ENCODE results near the gene MYL12A.
"Not testable (repeated sequence)": the region's sequence is repeated elsewhere in the genome, so short reads cannot be mapped to it uniquely, and the experiment has no call there.

Gene MYL12A

DNA sequence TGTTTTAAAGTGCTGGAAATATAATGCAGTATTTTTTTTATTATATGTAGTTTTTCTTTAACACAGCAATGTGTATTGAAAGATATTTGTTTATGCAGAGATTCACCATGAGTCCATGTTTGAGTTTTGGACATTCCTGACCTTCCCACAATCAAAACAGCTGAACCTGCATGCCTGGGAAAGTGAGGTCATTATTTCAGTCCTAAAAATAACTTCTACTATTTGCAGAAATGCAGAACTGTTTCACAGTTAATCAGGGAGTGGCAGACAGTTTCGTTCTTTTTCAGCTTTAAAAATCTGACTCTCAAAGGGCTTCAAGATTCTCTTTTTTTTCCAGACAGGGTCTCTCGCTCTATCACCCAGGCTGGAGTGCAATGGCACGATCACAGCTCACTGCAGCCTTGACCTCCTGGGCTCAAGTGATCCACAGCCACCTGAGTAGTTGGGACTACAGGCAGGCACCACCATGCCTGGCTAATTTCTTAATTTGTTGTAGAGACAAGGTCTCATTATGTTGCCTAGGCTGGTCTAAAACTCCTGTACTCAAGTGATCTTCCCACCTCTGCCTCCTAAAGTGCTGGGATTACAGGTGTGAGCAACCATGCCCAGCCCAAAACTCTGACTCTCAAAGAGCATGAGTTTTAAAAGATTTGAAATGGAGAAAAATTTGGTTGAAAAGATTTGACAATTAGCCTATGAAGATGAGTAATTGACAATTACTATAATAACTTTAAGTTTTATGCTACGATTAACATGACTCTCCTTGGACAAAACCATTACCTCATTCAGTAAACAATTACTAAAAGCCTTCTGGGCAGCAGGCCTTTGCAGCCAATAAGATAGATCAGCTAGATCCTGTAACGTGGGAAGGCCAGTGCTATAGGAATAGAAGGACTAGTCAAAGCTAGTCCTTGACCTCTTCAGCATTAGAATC is 9.4 kb downstream of the MYL12A start:
- DNase-seq, result peak; percentile 57

DNA sequence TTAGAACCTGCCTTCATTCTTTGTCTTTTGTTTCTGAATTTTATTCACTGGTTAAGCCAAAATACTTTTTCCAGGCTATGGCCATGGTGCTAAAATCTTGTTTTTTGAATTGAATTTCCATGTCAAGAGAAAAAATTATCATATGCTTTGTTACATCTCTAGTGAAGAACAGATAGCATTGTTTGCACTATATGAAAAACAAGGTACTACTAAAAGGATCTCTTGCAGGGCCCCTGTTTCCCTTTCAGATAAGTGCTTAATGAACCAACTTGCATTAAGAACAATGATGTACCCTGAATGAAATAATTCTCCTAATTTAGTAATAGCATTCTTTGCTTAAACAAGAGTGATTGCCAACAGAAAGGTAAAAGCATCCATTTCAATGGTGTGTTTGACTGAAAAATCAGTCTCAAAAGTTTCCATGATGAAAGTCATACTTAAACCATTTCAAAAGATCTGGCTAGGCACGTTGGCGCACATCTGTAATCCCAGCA is 10.1 kb downstream of the MYL12A start:
- no peak for DNase-seq

DNA sequence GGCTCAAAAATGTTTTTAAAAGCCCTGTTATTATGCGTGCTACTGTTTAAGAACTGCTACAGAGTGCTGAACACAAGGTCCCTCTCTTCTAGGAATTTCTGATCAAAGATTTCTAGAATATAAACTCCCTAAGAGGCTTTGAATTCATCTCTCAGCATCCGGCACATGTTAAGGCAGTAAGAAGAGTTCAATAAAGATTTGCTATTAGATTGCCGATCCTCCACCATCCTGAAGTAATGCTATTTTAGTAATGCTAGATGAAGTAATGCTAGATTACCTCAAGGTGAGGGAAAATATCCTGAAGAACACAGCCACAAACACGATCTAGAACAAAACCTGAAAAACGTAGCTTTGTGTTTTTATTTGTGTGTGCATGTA is 13.4 kb downstream of the MYL12A start:
- no peak for DNase-seq

DNA sequence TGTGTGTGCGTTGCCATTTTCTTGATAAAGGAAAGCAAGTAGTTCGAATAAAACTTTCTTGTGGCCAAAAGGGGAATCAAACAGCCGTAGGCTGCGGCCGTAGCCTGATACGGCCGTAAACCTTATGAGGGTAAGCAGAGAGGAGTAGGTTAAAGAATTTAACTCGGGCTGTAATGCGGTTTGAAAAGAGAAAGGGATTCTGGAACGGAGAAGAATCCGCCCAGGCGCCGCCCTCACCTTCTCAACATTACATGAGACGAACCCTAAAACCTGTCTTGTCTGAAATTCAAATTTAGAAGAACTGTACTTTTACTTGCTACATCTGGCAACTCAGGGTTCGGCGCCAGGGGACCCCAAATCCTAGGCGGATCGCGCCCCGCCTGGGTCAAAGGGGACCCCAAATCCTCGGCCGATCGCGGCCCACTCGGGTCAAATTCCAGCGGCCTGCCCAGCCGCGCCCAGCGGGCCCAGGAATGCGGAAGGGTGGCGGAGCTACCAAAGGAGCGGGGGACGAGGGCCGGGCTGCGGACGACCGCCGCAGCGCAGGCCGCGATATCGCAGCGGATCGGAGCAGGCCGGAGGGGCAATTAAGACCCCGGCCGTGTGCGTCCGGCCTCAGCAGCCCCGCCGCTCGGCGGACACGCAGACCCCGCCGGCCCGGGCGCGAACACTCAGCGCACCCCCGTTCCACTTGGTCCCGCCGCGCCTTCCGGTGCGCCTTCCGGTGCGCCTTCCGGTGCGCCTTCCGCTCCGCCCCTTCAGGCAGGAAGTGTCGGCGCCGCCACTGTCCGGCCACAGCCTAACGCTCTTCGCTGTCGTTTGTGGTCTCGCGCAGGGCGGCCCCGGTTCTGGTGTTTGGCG is 14.0 kb downstream of the MYL12A start, which contains the start of gene MYL12B:
MYL12B (plus strand) TSS at position 761 of the 861 bp plus-strand sequence. CDS start 10,766 bp downstream, outside the sequence.
- DNase-seq, result peak; percentile 76

DNA sequence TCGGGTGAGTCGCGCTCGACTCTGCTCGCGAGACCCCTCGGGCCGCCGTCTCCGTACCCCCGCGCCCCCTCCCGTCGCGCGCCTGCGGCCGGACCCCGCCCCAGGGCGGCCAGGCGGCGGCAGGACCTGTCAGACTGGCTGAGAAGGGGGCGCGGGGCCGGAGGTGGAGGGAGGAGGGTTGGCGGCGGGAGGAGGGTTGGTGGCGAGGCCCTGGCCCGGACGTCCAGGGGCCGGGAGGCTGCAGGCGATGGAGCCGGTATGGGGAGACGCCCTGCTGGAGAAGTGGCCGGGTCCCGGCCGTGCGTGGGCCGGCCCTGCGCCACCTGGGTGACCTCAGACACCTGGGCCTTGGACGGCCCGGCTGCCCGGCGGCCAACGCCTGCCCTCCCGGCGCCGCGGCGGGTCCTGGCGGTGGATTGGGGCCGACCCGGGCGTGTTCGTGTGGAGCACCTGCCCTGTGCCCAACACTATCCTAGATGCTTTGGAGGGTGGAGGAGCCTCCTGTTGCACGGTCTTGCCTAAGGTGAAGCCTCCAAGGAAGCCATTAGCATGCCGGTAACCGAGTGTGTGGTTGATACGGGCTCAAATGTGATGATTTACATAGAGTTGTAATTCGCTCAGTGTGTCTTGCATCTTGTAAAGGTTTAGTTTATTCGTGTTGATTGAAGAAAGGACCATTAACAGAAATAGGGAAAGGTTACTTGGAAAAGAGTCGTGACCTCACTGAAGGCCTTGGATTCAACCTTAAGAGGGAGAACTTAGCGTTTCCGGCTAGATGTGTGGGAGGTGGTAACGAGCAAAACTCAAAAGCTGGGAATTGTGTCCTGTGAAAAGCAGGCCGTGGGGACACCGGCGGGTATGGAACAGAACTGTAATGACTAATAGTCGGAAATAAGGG is 14.9 kb downstream of the MYL12A start:
- DNase-seq, result no peak

DNA sequence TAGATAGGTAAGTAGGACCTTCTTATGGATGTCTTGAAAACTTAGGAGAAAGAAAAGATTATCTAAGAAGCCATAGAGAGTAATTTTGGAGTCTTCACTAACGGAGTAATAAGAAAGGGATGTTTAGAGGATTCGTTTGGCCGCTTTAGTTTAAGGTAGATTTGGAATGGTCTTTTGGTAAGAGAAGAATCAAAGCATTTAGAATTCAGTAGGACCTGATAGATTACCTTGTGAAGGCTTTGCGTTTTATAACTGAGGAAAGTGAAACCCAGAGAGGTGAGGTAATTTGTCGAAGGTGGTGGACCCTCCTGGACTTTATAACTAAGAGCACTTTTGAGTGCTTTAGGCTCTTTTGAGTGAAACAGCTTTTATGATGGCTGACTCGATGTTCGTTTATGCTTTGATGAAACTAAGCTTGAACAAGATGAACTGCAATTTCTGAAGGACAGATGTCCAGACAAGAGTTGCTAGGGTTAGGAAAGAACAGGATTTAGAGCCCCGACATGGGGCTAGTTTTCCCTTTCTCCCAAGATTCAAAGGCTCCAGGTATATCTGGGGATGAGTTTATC is 15.6 kb downstream of the MYL12A start:
- no peak for DNase-seq

DNA sequence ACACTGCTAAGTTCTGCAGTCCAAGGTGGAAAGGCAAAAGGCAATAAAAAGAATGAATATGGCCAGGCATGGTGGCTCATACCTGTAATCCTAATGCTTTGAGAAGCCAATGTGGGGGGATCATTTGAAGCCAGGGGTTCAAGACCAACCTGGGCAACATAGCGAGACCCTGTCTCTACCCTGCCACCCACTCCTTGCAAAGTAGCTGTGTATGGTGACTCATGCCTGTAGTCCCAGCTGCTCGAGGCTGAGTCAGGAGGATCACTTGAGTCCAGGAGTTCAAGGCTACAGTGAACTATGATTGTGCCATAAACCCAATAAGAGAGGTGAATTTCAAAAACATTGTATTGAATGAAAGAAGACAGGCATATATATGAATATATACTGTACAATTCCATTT is 16.8 kb downstream of the MYL12A start:
- DNase-seq, result no peak

DNA sequence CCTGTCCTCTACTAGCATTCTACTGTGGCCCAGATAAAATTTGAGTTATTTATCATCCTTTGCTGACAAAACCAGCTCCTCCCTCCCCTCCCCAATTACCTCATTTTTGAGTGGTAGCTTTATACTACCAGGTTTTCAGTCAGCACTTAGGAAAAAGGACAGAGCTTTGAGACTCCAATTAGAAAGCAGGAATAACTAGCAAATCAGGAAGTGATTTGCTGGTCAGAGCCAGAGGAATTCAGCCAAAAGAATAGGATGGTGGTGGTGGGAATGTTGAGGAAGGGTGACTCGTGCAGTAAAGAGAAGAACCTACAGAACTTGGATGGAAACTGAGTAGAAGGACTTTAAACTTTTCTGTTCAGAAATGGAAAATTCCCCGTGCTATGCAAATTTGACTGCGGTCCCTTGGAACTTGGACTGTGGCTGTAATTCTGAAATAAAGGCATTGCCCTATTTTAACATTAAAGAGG is 18.0 kb downstream of the MYL12A start:
- DNase-seq, result peak; percentile 48

DNA sequence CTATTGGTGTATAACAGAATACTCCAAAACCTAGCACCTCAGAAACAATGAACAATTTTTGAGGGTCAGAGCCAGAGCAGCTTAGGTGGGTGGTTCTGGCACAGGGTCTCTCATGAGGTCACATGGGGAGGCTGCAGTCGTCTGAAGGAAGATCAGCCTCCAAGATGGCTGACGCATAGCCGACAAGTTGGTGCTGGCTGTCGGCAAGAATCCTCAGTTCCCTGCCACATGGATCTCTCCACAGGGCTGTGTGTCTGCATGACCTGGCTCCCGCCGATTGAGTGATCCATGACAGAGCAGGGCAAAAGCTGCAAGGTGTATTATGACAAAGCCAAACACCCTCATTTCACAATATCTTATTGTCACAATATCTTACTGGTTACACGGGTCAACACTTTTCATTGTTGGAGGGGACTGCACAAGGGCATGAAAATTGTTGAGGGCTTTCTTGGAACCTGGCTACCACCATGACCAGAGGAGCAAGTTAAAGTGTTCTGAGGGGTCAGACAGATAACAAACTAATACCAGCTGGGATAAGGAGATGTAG is 18.5 kb downstream of the MYL12A start:
- DNase-seq, result no peak

DNA sequence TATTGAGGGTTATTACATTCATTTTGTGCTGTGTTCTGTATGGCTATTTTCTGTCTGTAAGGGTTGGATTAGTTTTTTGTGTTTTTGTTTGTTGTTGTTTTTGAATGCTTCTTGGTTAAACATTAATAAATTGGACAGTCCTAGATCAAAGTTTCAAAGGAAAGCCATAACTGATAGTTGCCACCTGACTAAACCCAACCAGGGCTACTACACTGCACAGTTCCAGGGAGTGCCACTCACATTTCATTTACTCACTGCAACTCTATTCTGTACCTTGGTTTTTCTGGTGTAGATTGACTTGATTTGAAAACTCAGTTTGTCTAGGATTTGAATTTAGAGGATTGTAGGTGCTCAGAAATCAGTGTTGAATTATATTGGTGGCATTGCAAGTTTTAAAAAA is 20.7 kb downstream of the MYL12A start:
- DNase-seq, result no peak

DNA sequence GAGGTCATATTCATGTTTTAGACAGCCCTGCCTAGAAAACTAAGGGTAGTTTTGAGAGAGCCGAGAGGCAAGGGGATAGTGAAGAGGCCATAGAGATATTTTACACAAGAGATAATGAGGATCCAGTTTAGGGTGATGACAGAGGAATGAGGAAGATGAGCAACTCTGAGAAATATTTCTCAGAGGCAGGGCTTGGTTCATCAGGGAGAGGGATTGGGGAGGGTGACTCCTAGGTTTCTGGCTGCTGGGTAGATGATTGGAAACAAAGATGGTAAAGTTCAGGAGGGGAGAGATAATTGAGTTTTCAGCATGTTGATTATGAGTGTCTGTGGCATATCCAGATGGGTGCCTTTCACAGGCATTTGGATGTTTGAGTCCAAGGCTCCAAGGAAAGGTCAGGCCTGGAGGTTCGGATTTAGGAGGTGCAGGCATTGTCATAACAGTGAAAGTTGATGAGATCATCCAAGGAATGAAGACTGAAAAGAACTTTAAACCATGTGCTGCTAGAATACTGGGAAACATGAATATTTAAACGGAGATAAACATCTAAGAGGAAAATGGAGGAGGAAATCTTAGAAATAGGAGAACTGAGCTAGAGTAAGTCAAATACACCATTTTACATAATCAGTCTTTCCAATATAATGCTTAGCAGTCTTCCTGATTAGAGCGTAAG is 21.8 kb downstream of the MYL12A start:
- DNase-seq, result peak; percentile 77

DNA sequence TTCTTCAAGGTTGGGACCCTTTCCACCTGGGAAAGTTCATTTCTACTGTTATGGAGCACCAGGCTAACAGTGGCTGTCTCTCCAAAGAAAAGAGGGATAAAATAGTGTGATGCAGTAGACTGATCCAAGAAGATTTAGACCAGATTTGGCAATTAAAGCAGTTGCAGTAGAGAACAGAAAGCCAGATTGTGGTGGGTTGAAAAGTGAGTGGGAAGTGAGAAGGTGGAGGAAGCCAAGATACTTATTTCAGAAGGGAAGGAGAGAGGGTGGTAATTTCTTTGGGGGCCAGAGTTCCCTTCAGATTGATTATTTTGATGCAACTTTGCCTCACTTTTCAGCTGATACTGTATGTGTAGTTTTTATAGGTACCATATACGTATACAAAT is 22.3 kb downstream of the MYL12A start:
- no peak for DNase-seq

DNA sequence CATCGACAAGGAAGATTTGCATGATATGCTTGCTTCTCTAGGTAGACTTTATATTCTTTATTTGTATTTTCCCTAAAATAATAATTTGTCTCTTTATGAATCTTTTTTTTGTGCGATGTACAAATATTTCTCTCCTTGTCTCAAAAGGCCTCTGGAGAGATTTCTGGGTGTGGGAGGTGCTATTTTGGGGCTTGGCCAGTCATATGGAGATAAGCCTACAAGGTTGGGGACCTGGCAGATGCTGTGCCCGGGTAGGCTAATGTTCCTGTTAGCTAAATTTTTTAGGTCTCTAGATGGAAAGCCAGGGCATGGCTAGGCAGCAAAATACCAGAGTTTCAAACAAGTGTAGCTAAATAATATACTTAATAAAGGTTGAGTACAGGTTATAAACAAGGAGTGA is 25.4 kb downstream of the MYL12A start:
- no peak for DNase-seq

DNA sequence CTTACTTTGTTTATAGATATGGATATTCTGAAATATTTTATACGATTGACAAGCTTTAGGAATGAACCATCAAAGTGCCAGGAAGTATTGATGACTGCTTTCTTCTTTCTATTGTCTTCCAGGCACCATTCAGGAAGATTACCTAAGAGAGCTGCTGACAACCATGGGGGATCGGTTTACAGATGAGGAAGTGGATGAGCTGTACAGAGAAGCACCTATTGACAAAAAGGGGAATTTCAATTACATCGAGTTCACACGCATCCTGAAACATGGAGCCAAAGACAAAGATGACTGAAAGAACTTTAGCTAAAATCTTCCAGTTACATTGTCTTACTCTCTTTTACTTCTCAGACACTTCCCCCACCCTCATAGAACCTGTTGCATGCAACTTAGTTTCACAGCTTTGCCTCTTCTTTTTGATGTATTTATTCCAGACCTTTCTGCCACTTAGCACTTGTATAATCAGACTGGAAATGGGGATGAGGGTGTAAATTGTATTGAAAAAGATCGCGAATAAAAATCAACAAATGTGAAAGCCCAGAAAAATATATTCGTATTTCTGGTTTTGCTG is 30.1 kb downstream of the MYL12A start:
- DNase-seq, result not testable (repeated sequence)

DNA sequence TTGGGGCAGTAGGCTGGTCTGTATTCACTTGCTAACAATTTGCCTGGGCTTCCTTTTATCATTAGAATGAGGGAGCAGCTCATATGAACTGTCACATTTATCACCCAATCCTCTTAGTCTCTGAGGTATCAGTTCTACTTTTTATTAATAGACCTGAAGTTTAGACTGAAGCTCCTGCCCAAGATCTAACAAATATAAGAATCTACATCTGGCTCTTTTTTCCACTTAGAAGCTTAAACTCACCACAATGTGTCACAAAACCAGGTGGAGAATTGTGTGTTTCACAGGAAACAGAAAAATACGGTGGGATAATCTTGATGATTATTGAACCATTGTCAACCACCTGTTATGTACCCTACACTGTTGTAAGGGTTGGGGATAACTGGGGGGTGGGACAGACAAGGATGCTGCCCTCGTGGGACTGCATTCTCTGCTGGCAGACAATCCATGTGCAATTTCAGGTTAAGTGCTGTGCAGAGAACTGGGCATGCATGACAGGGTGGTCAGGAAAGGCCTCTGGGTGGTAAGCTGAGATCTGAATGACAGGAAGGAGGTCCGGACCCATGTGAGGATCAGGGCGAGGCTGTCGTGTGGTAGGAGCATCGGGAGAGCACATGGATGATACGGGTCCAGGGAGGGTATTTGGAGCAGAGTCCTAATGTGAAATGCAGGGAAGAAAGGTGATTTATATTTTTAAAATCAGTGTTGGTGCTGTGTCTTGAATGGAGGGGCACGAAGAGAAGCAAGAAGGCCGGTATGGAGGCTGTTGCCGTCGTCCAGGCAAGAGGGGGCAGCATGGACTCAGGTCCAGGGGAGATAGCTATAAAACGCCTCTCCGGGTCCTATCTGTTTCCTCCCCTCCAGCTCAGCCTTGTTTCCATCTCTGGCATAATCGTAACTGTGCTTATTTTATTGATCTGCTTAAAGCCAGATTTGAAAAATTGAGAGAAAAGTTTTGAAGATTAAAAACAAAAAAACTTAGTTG is 31.9 kb downstream of the MYL12A start:
- DNase-seq, result no peak

DNA sequence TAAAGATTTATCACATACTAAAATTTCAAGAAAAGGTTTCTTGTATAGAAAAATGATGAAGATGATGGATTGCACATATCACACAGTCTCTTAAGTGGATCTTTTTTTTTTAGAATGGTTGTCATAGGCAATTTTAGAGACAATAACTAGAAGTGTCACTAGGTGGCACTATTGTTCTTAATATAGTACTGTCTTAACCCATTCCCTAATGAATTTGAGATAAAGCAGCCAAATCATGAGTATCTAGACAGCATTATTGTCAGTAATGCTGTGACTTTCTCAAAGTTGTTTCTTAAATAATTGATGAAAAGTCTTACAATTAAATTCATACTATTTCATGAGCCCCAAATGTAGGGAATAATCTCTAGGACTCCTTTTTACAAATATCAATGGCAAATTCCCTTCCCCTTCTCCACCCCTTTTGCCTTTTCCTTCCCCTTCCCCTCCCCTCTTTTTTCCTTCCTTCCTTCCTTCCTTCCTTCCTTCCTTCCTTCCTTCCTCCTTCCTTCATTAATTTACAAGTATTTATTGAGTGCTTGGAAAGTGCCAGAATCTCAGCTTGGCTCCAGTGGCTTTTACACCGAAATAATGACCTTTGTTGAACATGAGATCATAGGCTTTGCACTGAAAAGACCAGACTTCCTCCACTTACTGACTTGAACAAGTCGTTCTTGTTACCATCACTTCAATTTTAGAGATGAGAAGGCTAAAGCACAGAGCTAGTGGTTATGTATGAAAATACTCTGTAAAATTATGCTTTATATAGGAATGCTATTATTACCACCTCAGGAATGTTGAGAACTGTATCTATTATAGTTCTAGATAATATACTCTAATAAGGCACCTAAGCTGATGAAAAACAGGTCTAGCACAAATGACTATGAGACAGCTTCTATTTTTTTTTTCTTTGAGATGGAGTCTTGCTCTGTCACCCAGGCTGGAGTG is 34.1 kb downstream of the MYL12A start:
- DNase-seq, result peak; percentile 54

DNA sequence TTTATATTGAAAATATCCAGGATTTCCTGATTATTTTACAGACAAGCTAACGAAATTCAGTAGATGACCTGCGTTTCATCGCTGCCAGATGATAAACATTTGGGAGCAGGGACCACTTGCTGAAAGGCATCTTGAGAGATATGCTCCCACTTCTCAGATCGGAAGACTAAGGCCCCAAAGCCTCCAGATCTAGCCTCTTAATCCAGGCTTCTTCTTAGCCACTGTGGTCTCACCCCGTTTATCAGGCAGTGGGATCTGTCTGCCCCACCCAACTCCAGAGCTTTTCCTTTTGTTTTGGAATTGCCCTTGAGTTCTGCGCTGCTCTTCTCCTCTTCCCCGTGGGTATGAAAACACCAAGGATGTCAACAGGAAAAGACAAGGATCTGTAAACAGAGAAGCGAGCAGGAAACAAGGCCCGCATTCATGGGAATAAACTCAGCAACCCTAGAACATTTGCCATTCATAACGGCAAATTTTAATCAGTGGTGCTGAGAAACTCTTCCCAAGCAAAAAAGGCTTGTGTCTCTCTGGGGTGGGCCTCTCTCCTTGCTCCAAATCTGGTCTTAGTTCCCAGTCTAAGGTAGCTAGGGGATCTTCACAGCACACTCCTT is 35.8 kb downstream of the MYL12A start:
- no peak for DNase-seq

DNA sequence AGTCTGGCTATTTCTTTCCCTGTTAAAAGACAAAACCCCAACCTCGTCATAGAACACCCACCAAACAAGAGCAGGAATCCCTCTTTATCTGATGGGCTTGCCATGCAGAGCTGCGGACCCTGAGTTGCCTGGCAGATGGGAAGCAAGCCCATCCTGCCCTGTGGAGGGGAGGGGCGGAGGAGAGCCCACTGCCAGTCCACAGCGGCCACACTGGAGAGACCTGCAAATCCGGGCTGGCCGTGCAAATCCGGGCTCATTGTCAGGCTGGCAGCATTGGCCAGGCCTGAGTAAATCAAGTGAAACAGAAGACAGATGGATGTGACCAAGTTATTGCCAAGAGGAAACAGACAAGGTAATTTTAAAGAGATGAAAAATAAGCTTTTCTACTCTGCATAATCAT is 36.3 kb downstream of the MYL12A start:
- DNase-seq, result no peak

All from NCI-H226 (cell line).